HuH-7.5 (cell line): ENCODE data around the gene ITGB7.

Source experiments
- DNase-seq: peaks from one replicate; pipeline ENCODE4 v3.0.0; 2011; ENCODE audit warnings: low spot score

Gene ITGB7

DNA sequence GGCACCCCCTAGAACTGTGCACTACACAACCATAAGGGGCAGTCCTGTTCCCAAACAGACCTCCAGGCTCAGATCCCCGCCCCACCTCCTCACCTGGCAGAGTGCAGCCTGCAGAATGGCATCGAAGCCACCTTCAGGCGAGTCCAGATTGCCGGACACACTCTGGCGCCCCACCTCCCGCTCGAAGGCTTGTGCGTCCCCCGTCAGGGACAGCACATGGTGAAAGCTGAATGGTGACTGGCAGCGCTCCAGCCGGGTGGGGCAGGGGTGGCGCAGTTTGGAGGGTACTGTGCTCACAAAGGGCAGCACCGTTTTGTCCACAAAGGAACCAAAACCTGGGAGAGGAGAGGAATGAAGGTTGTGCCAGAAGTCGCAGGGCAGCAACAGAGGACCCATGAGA is 10.6 kb downstream of the ITGB7 start:
- no peak for DNase-seq

DNA sequence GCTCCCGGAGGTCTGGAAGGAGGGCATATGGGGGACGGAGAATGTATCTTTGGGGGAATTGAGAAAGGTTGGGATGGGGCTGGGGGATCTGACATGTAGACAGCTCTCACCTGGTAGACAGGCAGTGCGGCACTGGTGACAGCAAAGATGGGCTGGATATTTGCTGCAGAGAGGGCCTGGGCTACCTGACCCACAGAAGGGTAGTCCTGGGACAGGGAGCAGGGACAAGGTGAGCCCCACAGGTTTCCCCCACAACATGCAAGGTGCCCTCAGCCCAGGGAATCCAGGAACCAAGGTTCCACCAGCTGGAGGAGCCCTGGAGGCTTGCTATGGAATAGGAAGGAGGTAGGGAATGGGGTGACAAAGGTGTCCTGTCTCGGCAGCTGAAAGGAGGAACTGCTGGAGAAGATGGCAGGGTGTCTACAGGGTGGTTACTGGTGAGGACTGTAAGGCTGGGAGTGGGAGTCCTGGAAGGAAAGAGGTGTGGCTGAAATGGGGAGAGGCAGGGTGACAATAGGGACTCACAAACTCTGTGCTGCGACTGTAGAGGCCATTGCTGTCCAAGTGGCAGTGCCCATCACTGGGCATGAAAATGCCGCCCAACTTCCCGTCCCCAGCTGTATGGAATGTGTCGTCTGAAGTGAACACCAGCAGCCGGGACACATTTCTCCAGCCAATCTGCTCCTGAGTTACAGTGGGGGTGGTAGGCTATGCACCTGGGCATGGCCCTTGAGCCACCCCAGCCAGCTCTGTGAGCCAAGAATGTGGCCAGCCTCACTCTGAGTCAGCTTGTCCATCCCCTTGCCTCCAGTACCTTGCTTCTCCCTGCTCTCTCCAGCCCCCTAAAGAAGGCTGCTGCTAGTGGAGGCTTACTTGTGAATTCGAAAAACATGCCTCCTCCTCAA is 11.3 kb downstream of the ITGB7 start:
- no peak for DNase-seq

DNA sequence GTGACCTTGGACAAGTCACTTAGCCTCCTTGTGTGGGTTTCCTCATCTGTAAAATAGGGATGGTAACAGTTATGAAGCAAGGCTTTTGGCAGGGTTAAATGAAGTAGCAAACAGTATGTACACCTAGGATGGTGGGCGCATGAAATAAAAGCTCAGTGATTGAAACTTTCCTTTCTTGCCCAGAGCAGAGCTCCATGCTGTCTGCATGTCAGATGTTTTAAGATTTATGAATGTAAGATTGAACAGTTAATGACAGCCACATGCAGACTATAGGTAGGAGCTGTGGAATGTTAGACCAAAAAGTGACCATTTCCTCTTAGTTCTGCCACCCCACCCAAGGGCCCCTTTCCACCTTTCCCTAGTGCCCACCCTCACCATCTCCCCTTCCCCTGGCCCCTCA is 12.1 kb downstream of the ITGB7 start:
- no peak for DNase-seq

- no peak for DNase-seq
These were observed 12.9 kb downstream of the ITGB7 start for GRCh38 chr12:53193985-53194716.

GRCh38 chr12:53193040-53193439 is 14.0 kb downstream of the ITGB7 start:
- DNase-seq = no peak

- no peak for DNase-seq
These were observed 14.5 kb downstream of the ITGB7 start for GRCh38 chr12:53192531-53193021.

- no peak for DNase-seq
These were observed 15.0 kb downstream of the ITGB7 start for GRCh38 chr12:53191885-53192530.

DNA sequence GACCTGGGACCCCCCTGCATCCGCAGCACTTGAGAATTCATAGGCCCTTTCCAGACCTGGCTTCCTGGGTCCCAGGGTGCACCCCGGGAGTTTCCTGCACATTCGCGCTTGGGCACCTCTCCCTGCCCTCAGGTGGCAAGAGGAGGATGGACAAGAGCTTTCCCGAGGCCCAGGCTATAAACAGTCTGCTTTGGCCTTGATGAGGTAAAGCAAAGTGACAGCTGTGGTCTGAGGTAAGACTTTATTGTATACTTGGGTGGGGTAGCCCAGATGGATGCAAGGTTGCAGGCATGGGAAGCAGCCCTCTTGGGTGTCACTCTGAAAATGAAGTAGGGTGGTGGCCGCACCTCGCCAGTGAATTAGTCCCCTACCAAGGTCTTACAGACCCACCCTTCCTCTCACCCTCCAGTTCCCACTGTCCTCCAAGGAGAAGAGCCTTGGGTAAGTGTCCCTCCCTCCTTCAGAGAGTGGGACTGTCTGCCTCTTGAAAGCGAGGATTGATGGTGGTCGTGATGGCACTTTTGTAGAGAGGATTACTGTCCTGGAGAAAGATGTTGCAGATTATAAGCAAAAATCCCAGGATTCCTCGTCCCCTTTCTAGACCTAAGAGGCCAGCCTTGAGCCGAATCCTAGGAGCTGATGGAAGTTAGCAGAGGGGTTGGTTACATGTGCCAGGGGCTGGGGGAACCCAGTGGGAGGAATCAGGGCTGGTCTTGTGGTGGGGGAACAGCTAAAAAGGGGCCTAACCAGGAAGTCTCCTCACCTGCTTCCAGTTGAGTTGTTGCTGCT is 15.8 kb downstream of the ITGB7 start:
- DNase-seq = no peak

- DNase-seq = peak; percentile 83
These were observed 16.8 kb downstream of the ITGB7 start for GRCh38 chr12:53190108-53190729.

DNA sequence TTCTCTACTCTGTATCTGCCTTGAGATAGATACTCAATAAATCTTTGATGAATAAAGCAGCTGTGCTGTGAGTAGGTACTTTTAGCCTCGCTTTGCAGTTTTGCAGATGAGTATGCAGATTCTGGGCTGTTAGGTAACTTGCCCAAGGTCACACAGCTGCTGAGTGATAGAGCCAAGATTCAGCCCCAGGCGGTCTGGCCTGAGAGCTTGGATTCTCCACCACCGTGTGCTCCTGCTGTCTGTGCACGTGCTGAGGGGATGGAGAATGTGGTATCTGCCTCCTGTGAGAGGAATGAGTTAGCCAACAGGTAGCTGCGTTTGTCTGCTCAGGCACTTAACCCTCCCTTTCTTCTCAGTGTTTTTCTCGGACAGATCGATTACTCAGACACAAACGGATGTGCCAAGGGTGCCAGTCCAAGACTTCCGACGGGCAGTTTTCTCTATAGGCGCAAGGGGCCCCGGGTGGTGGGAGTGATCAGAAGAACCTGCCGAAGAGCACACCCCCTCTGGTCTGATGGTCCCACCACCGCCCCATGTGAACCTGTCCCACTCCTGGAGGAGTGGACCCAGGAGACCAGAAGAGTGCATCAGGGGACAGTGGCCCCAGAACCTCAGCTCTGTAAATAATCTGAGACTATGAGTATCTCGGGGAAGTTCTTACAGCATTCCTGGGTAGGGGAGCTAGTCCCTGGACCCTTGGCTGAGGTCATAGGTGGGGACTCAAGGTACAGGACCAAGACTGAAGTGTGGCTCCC is 19.7 kb downstream of the ITGB7 start:
- no peak for DNase-seq

DNA sequence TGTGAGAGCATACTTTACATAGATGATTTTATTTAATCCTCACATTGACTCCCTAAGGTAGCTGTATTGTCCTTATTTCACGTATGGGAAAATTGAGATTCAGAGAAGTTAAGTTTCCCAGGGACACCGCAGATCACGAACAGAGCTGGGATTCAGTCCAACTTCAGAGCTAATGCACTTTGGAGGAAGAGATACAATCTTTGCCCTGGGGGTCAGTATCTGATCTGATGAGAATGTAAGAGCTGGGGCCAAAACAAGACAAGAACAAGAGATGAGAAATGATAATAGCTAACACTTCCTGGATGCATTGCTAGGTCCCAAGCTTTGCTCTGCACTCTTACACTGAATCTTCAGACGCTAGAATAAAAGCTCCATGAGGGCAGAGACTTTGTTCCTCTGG is 20.3 kb downstream of the ITGB7 start:
- no peak for DNase-seq

- DNase-seq = no peak
These were observed 21.4 kb downstream of the ITGB7 start for GRCh38 chr12:53185582-53186153.

DNA sequence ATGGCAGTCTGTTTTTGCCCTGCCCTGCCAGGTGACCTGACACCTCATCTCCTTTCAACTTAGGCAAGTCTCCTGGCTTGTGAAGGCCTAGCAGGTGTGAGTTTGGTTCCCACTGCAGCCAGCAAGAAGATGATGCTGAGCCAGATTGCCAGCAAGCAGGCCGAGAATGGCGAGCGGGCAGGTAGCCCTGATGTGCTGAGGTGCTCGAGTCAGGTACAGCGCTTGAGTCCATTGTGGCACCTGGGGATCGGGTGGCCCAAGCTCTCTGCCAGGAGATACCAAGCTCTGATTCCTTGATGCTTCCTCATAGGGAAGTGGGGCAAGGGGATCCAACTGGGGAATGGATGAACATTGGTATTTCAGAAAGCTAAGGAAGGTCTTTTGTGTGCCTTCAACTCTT is 22.2 kb downstream of the ITGB7 start:
- DNase-seq = no peak

DNA sequence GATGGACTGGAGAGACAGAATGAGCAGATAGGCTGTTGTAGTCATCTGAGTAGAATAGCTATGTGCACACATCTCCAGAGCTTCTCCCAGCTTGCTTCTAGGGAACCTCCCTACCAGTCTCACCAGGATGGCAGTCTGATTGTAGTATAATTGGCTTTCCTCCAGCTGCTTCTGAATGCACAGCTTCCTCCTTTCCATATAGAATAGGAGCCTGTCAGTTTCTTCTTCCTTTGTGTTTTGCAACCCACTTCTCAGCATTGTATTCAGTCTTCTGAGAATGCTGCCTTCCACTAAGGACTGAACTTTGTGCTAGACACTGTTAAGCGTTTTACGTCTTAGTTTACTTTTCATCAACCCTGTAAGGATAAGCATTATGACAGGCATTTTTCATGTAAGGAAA is 24.1 kb downstream of the ITGB7 start:
- DNase-seq = no peak

DNA sequence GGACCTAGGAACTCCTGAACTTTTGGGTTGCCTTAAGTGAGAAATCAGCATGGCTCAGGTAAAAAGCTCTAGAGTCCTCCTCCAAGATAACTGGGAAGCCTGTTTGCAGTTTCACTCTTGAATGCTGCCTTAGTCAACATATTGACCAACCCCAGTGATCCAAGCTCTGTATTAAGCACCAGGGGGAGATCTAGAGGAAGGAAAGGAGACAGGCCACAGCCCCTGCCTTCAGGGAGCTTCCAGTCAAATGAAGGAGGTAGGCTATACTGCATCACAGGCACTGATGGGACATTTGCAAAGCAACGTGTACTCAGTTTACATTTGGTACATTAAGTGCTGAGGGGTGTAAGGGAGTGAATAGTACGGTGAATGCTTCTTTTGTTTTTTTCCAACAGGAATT is 25.1 kb downstream of the ITGB7 start:
- DNase-seq = no peak

- DNase-seq = peak; percentile 97
These were observed 26.0 kb downstream of the ITGB7 start for GRCh38 chr12:53180931-53181645.

GRCh38 chr12:53180220-53180930 is 26.7 kb downstream of the ITGB7 start, which contains the start of the genes CSAD and ZNF740:
Gene CSAD, minus strand, starts transcription at chr12:53180925. Its CDS starts 7,455 bp downstream, at chr12:53173470.
Gene ZNF740, plus strand, starts transcription at chr12:53180722. Its CDS starts 1,262 bp downstream, at chr12:53181984.
- peak; percentile 97 for DNase-seq

DNA sequence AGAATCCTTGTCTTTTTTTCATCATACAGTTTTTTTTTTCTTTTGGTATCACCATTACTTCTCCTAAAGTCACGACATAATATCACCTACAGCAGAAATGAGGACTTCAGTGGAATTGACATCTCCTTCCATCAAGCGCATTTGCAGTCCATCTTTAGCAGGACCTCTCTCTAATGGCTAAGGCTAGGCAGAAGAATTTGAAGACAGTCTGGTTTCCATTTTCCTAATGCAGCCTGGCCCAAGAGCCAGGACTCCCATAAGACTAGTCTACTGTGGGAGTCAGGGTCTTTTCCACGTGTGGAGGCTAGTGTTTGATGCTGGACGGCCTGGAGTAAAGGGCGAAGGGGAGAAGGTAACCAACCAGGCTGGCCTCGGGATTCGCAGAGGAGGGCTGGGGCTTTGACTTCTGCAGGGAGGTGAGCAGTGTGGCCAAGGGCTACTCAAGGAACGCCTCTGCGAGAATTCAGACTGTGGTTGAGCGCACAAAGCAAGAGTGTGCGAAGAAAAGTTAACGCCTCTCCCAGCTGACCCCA is 27.3 kb downstream of the ITGB7 start:
- no peak for DNase-seq
